HepG2 (cell line): ENCODE results near the gene MAMSTR. TPM values are rescaled to one million over a fixed set of nuclear protein-coding genes. Genes with fewer than 3 reads are reported as not detected.

ENCODE experiments used
- ARNT ChIP-seq: fragments of 450-650 bp; IDR thresholded peaks from 2 replicates; pipeline ENCODE4 v1.6.1; 2017
- BCL6 ChIP-seq: IDR thresholded peaks from 2 replicates; pipeline ENCODE4 v1.6.1; 2016; ENCODE audit warnings: missing genetic modification reagents, missing compliant biosample characterization
- FOXA3 ChIP-seq: IDR thresholded peaks from 2 replicates; pipeline ENCODE4 v1.6.1; 2016; ENCODE audit warnings: missing genetic modification reagents, missing compliant biosample characterization
- GABPB1 ChIP-seq: IDR thresholded peaks from 2 replicates; pipeline ENCODE4 v1.6.1; 2016; ENCODE audit warnings: mild to moderate bottlenecking, missing genetic modification reagents, moderate library complexity, missing compliant biosample characterization
- GLI4 ChIP-seq: sonication (generic); formaldehyde crosslinking; IDR thresholded peaks from 2 replicates; pipeline ENCODE4 v1.5.1; 2020; ENCODE audit warnings: missing genetic modification reagents, mild to moderate bottlenecking, moderate library complexity, borderline replicate concordance
- MYC ChIP-seq: sonication (generic); formaldehyde crosslinking; IDR thresholded peaks from 2 replicates; pipeline ENCODE4 v1.9.0; 2021; ENCODE audit warnings: missing genetic modification reagents, borderline replicate concordance
- SIN3A ChIP-seq: IDR thresholded peaks from 2 replicates; pipeline ENCODE4 v1.6.1; 2011; ENCODE audit warnings: low read depth, mild to moderate bottlenecking, control low read depth, low read length, borderline replicate concordance
- SP5 ChIP-seq: IDR thresholded peaks from 2 replicates; pipeline ENCODE4 v1.6.1; 2016; ENCODE audit warnings: low read depth, borderline replicate concordance
- TCF7L2 ChIP-seq: IDR thresholded peaks from 2 replicates; pipeline ENCODE4 v1.6.1; 2011; ENCODE audit warnings: mild to moderate bottlenecking, low read depth, low read length, moderate library complexity
- ZBTB20 ChIP-seq: sonication (generic); formaldehyde crosslinking; IDR thresholded peaks from 2 replicates; pipeline ENCODE4 v1.8.1; 2023; ENCODE audit warnings: missing genetic modification reagents, low read depth, mild to moderate bottlenecking, borderline replicate concordance
- ZBTB3 ChIP-seq: sonication (generic); formaldehyde crosslinking; IDR thresholded peaks from 2 replicates; pipeline ENCODE4 v1.4.0; 2020; ENCODE audit warnings: low read depth, mild to moderate bottlenecking, moderate library complexity, missing genetic modification reagents, borderline replicate concordance
- ZBTB42 ChIP-seq: sonication (generic); formaldehyde crosslinking; IDR thresholded peaks from 2 replicates; pipeline ENCODE4 v1.5.0; 2020; ENCODE audit warnings: mild to moderate bottlenecking, missing genetic modification reagents
- ZMAT3 ChIP-seq: sonication (generic); formaldehyde crosslinking; conservative IDR thresholded peaks from 2 replicates; pipeline ENCODE4 v1.7.0; 2021; ENCODE audit warnings: missing genetic modification reagents
- ZSCAN22 ChIP-seq: sonication (generic); formaldehyde crosslinking; IDR thresholded peaks from 2 replicates; pipeline ENCODE4 v1.4.0; 2020; ENCODE audit warnings: mild to moderate bottlenecking, missing genetic modification reagents
- polyA plus RNA-seq, 8 experiments: library from polyadenylated mRNA; depleted of rRNA in 3 of 8; stranded (reverse) in 7 of 8; unstranded in 1 of 8; fragments of >200 nt; fragmentation: Illumina TruSeq in 4 of 8; extraction: Trizol in 4 of 8; gene quantifications; 2 replicates each; pipeline versions ENCODE4 v1.2.1 to v1.2.3, GENCODE V29; 2011 to 2016; ENCODE audit warnings: low read depth in 4 of 8, missing spikeins in 1 of 8, mixed read lengths in 1 of 8; ENCODE audit not compliant: insufficient read depth in 1 of 8
- total RNA-seq, 5 experiments: library from RNA; depleted of rRNA; stranded (reverse); fragments of >200 nt; fragmentation: Illumina TruSeq; extraction: Trizol; gene quantifications; 2 replicates each; pipeline ENCODE4 v1.2.3, GENCODE V29; 2016; ENCODE audit warnings: low read depth in 1 of 5
- TF ChIP-seq, protein P1 (sequence below): sonication (generic); formaldehyde crosslinking; IDR thresholded peaks from 2 replicates; pipeline ENCODE4 v1.5.0; 2020; ENCODE audit warnings: mild to moderate bottlenecking, missing genetic modification reagents, borderline replicate concordance
- TF ChIP-seq, protein P2 (sequence below): sonication (generic); formaldehyde crosslinking; IDR thresholded peaks from 2 replicates; pipeline ENCODE4 v1.4.0; 2020; ENCODE audit warnings: missing genetic modification reagents, mild to moderate bottlenecking, borderline replicate concordance
- TF ChIP-seq, protein P3 (sequence below): sonication (generic); formaldehyde crosslinking; IDR thresholded peaks from 2 replicates; pipeline ENCODE4 v1.8.1; 2023; ENCODE audit warnings: mild to moderate bottlenecking, missing genetic modification reagents
- TF ChIP-seq, protein P4 (sequence below): sonication (generic); formaldehyde crosslinking; IDR thresholded peaks from 2 replicates; pipeline ENCODE4 v1.5.0; 2020; ENCODE audit warnings: missing genetic modification reagents

Gene MAMSTR
- total and polyA plus RNA-seq, 2 of the 13 experiments (the other 11 are each of a cell fraction or from before 2014, with no cell fraction given) = 2.2 to 2.4 TPM

DNA sequence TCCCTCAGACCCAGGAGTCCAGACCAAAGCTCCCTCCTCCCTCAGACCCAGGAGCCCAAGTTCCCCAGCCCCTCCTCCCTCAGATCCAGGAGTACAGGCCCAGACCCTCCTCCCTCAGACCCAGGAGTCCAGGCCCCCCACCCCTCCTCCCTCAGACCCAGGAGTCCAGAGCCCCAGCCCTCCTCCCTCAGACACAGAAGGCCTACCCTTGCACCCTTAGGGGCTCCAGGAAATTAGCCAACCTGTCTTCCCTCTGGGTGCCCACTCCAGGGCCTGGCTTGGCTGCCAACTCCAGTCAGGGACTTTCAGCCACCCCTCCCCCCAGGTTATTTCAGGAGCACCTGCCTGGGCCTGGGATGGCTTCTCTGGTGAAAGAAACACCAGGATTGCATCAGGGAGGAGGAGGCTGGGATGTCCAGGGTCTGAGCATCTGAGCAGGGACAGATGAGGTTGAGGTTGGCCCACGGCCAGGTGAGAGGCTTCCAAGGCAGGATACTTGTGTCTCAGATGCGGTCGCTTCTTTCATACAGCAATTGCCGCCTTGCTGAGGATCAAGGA is 35.6 kb upstream of the MAMSTR start, which contains the start of gene FGF21 (continued):
- TF ChIP-seq GABPB1 (CRISPR knock-in tag) (peak; percentile 30; the same call in 1 of the 2 replicates), FOXA3 (CRISPR knock-in tag) (peak; percentile 33; the same call in 1 of the 2 replicates), SP5 (CRISPR knock-in tag) (no peak), ZBTB20 (CRISPR knock-in tag) (no peak), ZSCAN22 (CRISPR knock-in tag) (peak; percentile 96), ZBTB42 (CRISPR knock-in tag) (no peak), MYC (CRISPR knock-in tag) (no peak), ARNT (no peak), ZMAT3 (CRISPR knock-in tag) (no peak), GLI4 (CRISPR knock-in tag) (no peak), BCL6 (CRISPR knock-in tag) (peak; percentile 27; the same call in 1 of the 2 replicates), ZBTB3 (no peak), TCF7L2 (no peak), SIN3A (no peak)
- TF ChIP-seq, protein P1, sequence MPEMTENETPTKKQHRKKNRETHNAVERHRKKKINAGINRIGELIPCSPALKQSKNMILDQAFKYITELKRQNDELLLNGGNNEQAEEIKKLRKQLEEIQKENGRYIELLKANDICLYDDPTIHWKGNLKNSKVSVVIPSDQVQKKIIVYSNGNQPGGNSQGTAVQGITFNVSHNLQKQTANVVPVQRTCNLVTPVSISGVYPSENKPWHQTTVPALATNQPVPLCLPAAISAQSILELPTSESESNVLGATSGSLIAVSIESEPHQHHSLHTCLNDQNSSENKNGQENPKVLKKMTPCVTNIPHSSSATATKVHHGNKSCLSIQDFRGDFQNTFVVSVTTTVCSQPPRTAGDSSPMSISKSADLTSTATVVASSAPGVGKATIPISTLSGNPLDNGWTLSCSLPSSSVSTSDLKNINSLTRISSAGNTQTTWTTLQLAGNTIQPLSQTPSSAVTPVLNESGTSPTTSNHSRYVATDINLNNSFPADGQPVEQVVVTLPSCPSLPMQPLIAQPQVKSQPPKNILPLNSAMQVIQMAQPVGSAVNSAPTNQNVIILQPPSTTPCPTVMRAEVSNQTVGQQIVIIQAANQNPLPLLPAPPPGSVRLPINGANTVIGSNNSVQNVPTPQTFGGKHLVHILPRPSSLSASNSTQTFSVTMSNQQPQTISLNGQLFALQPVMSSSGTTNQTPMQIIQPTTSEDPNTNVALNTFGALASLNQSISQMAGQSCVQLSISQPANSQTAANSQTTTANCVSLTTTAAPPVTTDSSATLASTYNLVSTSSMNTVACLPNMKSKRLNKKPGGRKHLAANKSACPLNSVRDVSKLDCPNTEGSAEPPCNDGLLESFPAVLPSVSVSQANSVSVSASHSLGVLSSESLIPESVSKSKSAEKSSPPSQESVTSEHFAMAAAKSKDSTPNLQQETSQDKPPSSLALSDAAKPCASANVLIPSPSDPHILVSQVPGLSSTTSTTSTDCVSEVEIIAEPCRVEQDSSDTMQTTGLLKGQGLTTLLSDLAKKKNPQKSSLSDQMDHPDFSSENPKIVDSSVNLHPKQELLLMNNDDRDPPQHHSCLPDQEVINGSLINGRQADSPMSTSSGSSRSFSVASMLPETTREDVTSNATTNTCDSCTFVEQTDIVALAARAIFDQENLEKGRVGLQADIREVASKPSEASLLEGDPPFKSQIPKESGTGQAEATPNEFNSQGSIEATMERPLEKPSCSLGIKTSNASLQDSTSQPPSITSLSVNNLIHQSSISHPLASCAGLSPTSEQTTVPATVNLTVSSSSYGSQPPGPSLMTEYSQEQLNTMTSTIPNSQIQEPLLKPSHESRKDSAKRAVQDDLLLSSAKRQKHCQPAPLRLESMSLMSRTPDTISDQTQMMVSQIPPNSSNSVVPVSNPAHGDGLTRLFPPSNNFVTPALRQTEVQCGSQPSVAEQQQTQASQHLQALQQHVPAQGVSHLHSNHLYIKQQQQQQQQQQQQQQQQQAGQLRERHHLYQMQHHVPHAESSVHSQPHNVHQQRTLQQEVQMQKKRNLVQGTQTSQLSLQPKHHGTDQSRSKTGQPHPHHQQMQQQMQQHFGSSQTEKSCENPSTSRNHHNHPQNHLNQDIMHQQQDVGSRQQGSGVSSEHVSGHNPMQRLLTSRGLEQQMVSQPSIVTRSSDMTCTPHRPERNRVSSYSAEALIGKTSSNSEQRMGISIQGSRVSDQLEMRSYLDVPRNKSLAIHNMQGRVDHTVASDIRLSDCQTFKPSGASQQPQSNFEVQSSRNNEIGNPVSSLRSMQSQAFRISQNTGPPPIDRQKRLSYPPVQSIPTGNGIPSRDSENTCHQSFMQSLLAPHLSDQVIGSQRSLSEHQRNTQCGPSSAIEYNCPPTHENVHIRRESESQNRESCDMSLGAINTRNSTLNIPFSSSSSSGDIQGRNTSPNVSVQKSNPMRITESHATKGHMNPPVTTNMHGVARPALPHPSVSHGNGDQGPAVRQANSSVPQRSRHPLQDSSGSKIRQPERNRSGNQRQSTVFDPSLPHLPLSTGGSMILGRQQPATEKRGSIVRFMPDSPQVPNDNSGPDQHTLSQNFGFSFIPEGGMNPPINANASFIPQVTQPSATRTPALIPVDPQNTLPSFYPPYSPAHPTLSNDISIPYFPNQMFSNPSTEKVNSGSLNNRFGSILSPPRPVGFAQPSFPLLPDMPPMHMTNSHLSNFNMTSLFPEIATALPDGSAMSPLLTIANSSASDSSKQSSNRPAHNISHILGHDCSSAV (CRISPR knock-in tag) = no peak
- TF ChIP-seq, protein P2, sequence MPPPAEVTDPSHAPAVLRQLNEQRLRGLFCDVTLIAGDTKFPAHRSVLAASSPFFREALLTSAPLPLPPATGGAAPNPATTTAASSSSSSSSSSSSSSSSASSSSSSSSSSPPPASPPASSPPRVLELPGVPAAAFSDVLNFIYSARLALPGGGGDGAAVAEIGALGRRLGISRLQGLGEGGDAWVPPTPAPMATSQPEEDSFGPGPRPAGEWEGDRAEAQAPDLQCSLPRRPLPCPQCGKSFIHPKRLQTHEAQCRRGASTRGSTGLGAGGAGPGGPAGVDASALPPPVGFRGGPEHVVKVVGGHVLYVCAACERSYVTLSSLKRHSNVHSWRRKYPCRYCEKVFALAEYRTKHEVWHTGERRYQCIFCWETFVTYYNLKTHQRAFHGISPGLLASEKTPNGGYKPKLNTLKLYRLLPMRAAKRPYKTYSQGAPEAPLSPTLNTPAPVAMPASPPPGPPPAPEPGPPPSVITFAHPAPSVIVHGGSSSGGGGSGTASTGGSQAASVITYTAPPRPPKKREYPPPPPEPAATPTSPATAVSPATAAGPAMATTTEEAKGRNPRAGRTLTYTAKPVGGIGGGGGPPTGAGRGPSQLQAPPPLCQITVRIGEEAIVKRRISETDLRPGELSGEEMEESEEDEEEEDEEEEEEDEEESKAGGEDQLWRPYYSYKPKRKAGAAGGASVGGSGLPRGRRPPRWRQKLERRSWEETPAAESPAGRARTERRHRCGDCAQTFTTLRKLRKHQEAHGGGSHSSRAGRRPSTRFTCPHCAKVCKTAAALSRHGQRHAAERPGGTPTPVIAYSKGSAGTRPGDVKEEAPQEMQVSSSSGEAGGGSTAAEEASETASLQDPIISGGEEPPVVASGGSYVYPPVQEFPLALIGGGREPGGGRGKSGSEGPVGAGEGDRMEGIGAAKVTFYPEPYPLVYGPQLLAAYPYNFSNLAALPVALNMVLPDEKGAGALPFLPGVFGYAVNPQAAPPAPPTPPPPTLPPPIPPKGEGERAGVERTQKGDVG = no peak
- TF ChIP-seq, protein P3, sequence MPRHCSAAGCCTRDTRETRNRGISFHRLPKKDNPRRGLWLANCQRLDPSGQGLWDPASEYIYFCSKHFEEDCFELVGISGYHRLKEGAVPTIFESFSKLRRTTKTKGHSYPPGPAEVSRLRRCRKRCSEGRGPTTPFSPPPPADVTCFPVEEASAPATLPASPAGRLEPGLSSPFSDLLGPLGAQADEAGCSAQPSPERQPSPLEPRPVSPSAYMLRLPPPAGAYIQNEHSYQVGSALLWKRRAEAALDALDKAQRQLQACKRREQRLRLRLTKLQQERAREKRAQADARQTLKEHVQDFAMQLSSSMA (CRISPR knock-in tag) = no peak
- TF ChIP-seq, protein P4, sequence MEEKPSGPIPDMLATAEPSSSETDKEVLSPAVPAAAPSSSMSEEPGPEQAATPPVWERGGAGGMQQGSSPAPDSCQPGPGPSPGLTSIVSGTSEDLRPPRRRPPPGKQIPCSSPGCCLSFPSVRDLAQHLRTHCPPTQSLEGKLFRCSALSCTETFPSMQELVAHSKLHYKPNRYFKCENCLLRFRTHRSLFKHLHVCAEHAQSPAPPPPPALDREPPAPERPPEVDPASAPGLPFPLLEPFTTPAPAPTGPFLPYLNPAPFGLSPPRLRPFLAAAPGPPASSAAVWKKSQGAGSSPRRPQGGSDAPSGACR (CRISPR knock-in tag) = no peak
